HCT116 (cell line): ENCODE data around the gene VDAC1. TPM values are rescaled to one million over a fixed set of nuclear protein-coding genes. Genes with fewer than 3 reads are reported as not detected.

Source experiments
- ATAC-seq: fragments of 200-7000 bp; cut with Tn5 transposase; 2 replicates; pipeline ENCODE4 v1.9.1; 2020; ENCODE audit warnings: mild to moderate bottlenecking, moderate library complexity
- BruUV-seq: library from RNA; stranded (reverse); fragments of 400-500 nt; replicated peaks from 2 replicates; lab custom pipeline; 2021; lab: Mats Ljungman, UMichigan
- CTCF ChIA-PET: fragments of 300-600 bp; sonication (Branson Sonifier 250); formaldehyde crosslinking; loops from one replicate; lab custom pipeline; 2021; ENCODE audit warnings: antibody characterized with exemption; lab: Charles Lee
- POLR2A ChIA-PET: fragments of 300-600, 350-600 bp; sonication (Branson Sonifier 250); formaldehyde crosslinking; loops from one replicate; lab custom pipeline; 2021; ENCODE audit warnings: antibody characterized with exemption; lab: Charles Lee
- RAD21 ChIA-PET, 2 experiments: fragments of 300-600 bp; sonication (Branson Sonifier 250); formaldehyde crosslinking; loops; one replicate each; lab custom pipeline; 2023; ENCODE audit warnings: low total read pairs in 2 of 2; ENCODE audit not compliant: uncharacterized antibody in 2 of 2, unreplicated experiment in 2 of 2, low non-redundant PET in 1 of 2; lab: Charles Lee
- DNase-seq: peaks from one replicate; pipeline ENCODE4 v3.0.0-alpha.2; 2010; ENCODE audit warnings: low read depth, low spot score
- H2AFZ ChIP-seq: fragments of 200-600 bp; shearing (Covaris generic), sonication (generic); 2 replicates; pipeline ENCODE4 v1.6.1; 2017; ENCODE audit warnings: low read depth, mixed run types, mixed read lengths, antibody characterized with exemption, low read length; ENCODE audit not compliant: poor library complexity, severe bottlenecking
- H3K27ac ChIP-seq: 2 replicates; pipeline ENCODE4 v1.5.1; 2012; ENCODE audit warnings: low read depth, low read length
- H3K27me3 ChIP-seq: fragments of 200-600 bp; sonication (generic); 2 replicates; pipeline ENCODE4 v1.6.1; 2016; ENCODE audit warnings: mixed run types, low read length, mixed read lengths; ENCODE audit not compliant: insufficient read depth
- H3K36me3 ChIP-seq, 2 experiments: fragments of 200-500 bp in 1 of 2; fragments of 200-600 bp in 1 of 2; sonication (Bioruptor generic) in 1 of 2; sonication (generic) in 1 of 2; 2 replicates each; pipeline versions ENCODE4 v1.5.1 to v1.6.1; 2014 to 2016; ENCODE audit warnings: low read length in 2 of 2, inconsistent platforms in 1 of 2, mixed read lengths in 1 of 2, mixed run types in 1 of 2; ENCODE audit not compliant: insufficient read depth in 2 of 2, control insufficient read depth in 1 of 2
- H3K4me1 ChIP-seq, 2 experiments: fragments of 200-600 bp in 1 of 2; sonication (generic) in 1 of 2; 2 replicates each; pipeline versions ENCODE4 v1.5.1 to v1.6.1; 2012 to 2017; ENCODE audit warnings: low read length in 2 of 2, inconsistent platforms in 1 of 2, mild to moderate bottlenecking in 1 of 2, mixed read lengths in 1 of 2, mixed run types in 1 of 2, moderate library complexity in 1 of 2; ENCODE audit not compliant: insufficient read depth in 2 of 2, control insufficient read depth in 1 of 2
- H3K4me2 ChIP-seq: fragments of 200-600 bp; sonication (generic); 2 replicates; pipeline ENCODE4 v1.6.1; 2017; ENCODE audit warnings: mixed run types, low read length, mixed read lengths
- H3K4me3 ChIP-seq, 2 experiments: fragments of 200-600 bp in 1 of 2; sonication (generic) in 1 of 2; replicated peaks in 1 of 2; 2 replicates each; pipeline ENCODE4 v1.5.1; 2011 to 2016; ENCODE audit warnings: low read length in 2 of 2, control low read depth in 1 of 2, low read depth in 1 of 2, mild to moderate bottlenecking in 1 of 2, mixed read lengths in 1 of 2, mixed run types in 1 of 2
- H3K79me2 ChIP-seq: fragments of 200-600 bp; sonication (generic); 2 replicates; pipeline ENCODE4 v1.6.1; 2017; ENCODE audit warnings: mild to moderate bottlenecking, mixed run types, low read length, moderate library complexity, mixed read lengths; ENCODE audit not compliant: insufficient read depth
- H3K9ac ChIP-seq: fragments of 200-600 bp; sonication (generic); 2 replicates; pipeline ENCODE4 v1.6.1; 2016; ENCODE audit warnings: low read length, mixed read lengths
- H3K9me2 ChIP-seq: fragments of 200-600 bp; sonication (generic), shearing (Covaris generic); 2 replicates; pipeline ENCODE4 v1.6.1; 2017; ENCODE audit warnings: mixed run types, mild to moderate bottlenecking, moderate library complexity; ENCODE audit not compliant: insufficient read depth
- H3K9me3 ChIP-seq, 2 experiments: fragments of 200-500 bp in 1 of 2; fragments of 200-600 bp in 1 of 2; sonication (Bioruptor generic) in 1 of 2; sonication (generic) in 1 of 2; 2 replicates each; pipeline ENCODE4 v1.6.1; 2014 to 2017; ENCODE audit warnings: low read length in 2 of 2, mixed read lengths in 2 of 2, inconsistent platforms in 1 of 2, low read depth in 1 of 2, mild to moderate bottlenecking in 1 of 2, mixed run types in 1 of 2, moderate library complexity in 1 of 2; ENCODE audit not compliant: control insufficient read depth in 1 of 2, insufficient read depth in 1 of 2
- H4K20me1 ChIP-seq: fragments of 200-600 bp; sonication (generic), shearing (Covaris generic); 2 replicates; pipeline ENCODE4 v1.6.1; 2017; ENCODE audit warnings: mixed run types, mild to moderate bottlenecking, moderate library complexity; ENCODE audit not compliant: insufficient read depth
- EZH2 ChIP-seq: fragments of 200-600 bp; sonication (generic); IDR thresholded peaks from 2 replicates; pipeline ENCODE4 v1.6.1; 2017; ENCODE audit warnings: antibody characterized with exemption, mixed run types
- MAX ChIP-seq: IDR thresholded peaks from 2 replicates; pipeline ENCODE4 v1.6.1; 2012
- REST ChIP-seq: IDR thresholded peaks from 2 replicates; pipeline ENCODE4 v1.6.1; 2012; ENCODE audit warnings: low read depth
- SIN3A ChIP-seq: IDR thresholded peaks from 2 replicates; pipeline ENCODE4 v1.6.1; 2012; ENCODE audit warnings: low read depth
- TCF7L2 ChIP-seq: IDR thresholded peaks from 2 replicates; pipeline ENCODE4 v1.7.0; 2011; ENCODE audit warnings: borderline replicate concordance, inconsistent platforms; ENCODE audit not compliant: insufficient read depth, insufficient read length; ENCODE audit errors: extremely low read depth
- intact Hi-C: fragments of 100-400 bp; cut with micrococcal nuclease; formaldehyde crosslinking; loops from 2 replicates; pipeline ENCODE4 v1.10.0; 2022
- total RNA-seq: library from RNA; stranded (reverse); gene quantifications from one replicate; pipeline ENCODE4 v1.2.1, GENCODE V29; 2021; ENCODE audit not compliant: unreplicated experiment

Gene VDAC1
- total RNA-seq, 1 experiment from 2014 or later, result 269 TPM

GRCh38 chr5:134038138-134038537 is 33.4 kb upstream of the VDAC1 start:
- RAD21 ChIA-PET, result no interaction called here
- POLR2A ChIA-PET, result no interaction called here
- no peak overlapping the region for H3K4me2 ChIP-seq

More at GRCh38 chr5:134038138-134038537, 33.4 kb upstream of the VDAC1 start:
- TF ChIP-seq EZH2 (no peak), REST (no peak), SIN3A (no peak), TCF7L2 (no peak), MAX (no peak)
- DNase-seq (no peak), ATAC-seq (no peak)
- no peaks in the 10 kb centered on the region for H3K4me1 ChIP-seq
- BruUV-seq, result no TSS peak
- no peaks in the 10 kb centered on the region for H3K36me3 ChIP-seq
- no peak overlapping the region for H3K9ac ChIP-seq
- no peak overlapping the region for H3K27ac ChIP-seq
- CTCF ChIA-PET, result interaction anchor here (1.4 kb wide), 1 partner anchor 12 kb away, joined by 3 read pairs; no protein-coding TSS in a partner anchor
- H2AFZ ChIP-seq, result no peak overlapping the region
- intact Hi-C loops, result loop anchor here (5.0 kb wide), 2 partner anchors 64 to 89 kb away; no protein-coding TSS in a partner anchor
- no peaks in the 10 kb centered on the region for H3K9me2 ChIP-seq
- H3K79me2 ChIP-seq, result no peaks in the 10 kb centered on the region
- H3K27me3 ChIP-seq, result no peaks in the 10 kb centered on the region
- H4K20me1 ChIP-seq, result no peaks in the 10 kb centered on the region
- no peaks in the 10 kb centered on the region for H3K9me3 ChIP-seq
- H3K4me3 ChIP-seq, result no peak overlapping the region
